22Rv1 (cell line): ENCODE results near the gene KCNQ5.

Source experiments
- CTCF ChIP-seq: fragments of 450-650 bp; IDR thresholded peaks from 2 replicates; pipeline ENCODE4 v1.5.1; 2017; ENCODE audit warnings: mild to moderate bottlenecking
- ZFX ChIP-seq: fragments of 450-650 bp; IDR thresholded peaks from 2 replicates; pipeline ENCODE4 v1.6.1; 2017; ENCODE audit warnings: antibody characterized with exemption, borderline replicate concordance

- TF ChIP-seq CTCF (no peak), ZFX (no peak)
These were observed 242.9 kb downstream of the KCNQ5 start for GRCh38 chr6:72864799-72865198.
